Measurements from ENCODE around the gene TP53BP2. TPM values are rescaled to one million over a fixed set of nuclear protein-coding genes. Genes with fewer than 3 reads are reported as not detected.
A peak's percentile ranks its signal among the peaks of the same experiment; 100 is the strongest.
"Not testable (repeated sequence)": the region's sequence is repeated elsewhere in the genome, so short reads cannot be mapped to it uniquely, and the experiment has no call there.

The TP53BP2 gene
- total RNA-seq, 2 donors from 2014 or later: 26.8 to 29.3 TPM

GRCh38 chr1:223742856-223743517, 102.8 kb downstream of the TP53BP2 start:
- Histone ChIP-seq H3K36me3 (peaks cover 29% of the 10 kb centered on the region), H3K9me3 (no peaks in the 10 kb centered on the region), H3K4me3 (no peak overlapping the region), H3K27me3 (no peaks in the 10 kb centered on the region), H3K4me1 (peaks cover 0 to 54% of the 10 kb centered on the region in 2 donors), H3K27ac (peak overlapping the region in 1 of 2 donors; percentile 50)
- TF ChIP-seq CTCF (IDR thresholded peaks at IDR 0.05): no peak
- no peak for DNase-seq (ENCODE audit: low spot score)

DNA sequence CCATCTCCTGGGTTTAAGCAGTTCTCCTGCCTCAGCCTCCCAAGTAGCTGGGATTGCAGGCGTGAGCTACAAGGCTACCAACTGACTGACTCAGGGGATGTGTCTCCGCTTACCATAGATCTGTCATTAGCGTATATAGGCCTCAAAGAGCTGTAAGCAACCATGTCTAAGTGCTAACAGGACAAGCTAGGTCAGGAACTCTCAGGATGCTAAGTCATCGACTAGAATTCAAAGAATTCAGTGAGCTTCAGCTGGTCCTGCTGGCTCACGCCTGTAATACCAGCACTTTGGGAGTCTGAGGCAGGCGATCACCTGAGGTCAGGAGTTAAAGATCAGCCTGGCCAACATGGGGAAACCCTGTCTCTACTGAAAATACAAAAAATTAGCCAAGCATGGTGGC, 103.9 kb downstream of the TP53BP2 start:
- TF ChIP-seq CTCF (IDR thresholded peaks at IDR 0.05): no peak
- DNase-seq (ENCODE audit: low spot score): no peak
- H3K9me3 ChIP-seq: no peaks in the 10 kb centered on the region
- peak overlapping the region in 1 of 2 donors; percentile 5 for H3K27ac ChIP-seq
- no peak overlapping the region for H3K4me3 ChIP-seq
- peaks cover 0 to 43% of the 10 kb centered on the region in 2 donors for H3K4me1 ChIP-seq
- H3K36me3 ChIP-seq: peaks cover 18% of the 10 kb centered on the region
- H3K27me3 ChIP-seq: no peaks in the 10 kb centered on the region

DNA sequence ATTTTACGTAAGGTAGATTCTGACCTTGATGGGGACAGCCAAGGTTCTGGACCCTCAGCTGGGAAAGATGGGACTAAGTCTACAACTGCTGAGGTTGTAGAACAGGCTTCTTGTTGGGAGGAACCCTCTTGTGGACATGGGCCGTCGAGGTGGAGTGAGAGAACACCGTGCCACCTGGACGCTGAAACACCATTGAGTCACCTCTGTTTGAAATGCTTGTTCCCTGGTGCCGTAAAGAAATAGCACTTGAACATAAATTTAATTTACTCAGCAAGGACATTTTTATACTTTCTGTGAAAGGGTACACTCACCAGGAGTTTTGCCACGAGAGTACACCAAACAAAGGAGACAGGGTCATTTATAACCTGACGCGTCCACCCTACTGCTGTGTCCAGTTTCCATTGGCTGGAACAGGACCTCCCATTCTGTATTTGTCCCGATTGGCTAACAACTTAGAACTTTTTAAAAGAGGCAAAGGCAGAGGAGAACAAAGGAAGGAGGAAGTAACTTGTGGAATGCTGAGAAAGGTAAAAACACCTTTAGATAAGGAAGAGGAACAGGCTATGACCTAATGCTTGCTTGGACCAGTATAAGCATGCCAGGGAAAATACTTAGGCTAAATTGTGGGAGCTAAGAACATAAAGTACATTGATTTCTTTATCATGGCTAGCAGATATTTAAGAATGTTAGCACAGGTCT, 105.6 kb downstream of the TP53BP2 start:
- H3K27me3 ChIP-seq; H3K36me3 ChIP-seq; H3K4me3 ChIP-seq; H3K9me3 ChIP-seq; DNase-seq (ENCODE audit: low spot score): not testable (repeated sequence)
- Histone ChIP-seq H3K4me1 (peaks cover 0 to 54% of the 10 kb centered on the region in 2 donors), H3K27ac (peak overlapping the region; percentile 63 to 68)

GRCh38 chr1:223739366-223740037, 106.2 kb downstream of the TP53BP2 start:
- no peaks in the 10 kb centered on the region for H3K27me3 ChIP-seq
- no peak for TF ChIP-seq CTCF (IDR thresholded peaks at IDR 0.05)
- H3K9me3 ChIP-seq: no peaks in the 10 kb centered on the region
- H3K4me3 ChIP-seq: no peak overlapping the region
- H3K4me1 ChIP-seq: peaks cover 0 to 60% of the 10 kb centered on the region in 2 donors
- no peak for DNase-seq (ENCODE audit: low spot score)
- no peaks in the 10 kb centered on the region for H3K36me3 ChIP-seq
- peak overlapping the region; percentile 63 to 68 for H3K27ac ChIP-seq

GRCh38 chr1:223738465-223739365, 107.0 kb downstream of the TP53BP2 start:
- Histone ChIP-seq H3K4me1 (peaks cover 0 to 63% of the 10 kb centered on the region in 2 donors), H3K9me3 (no peaks in the 10 kb centered on the region), H3K36me3 (no peaks in the 10 kb centered on the region), H3K27me3 (no peaks in the 10 kb centered on the region), H3K4me3 (no peak overlapping the region), H3K27ac (peak overlapping the region; percentile 63 to 68)
- no peak for TF ChIP-seq CTCF (IDR thresholded peaks at IDR 0.05)
- no peak for DNase-seq (ENCODE audit: low spot score)

All from right atrium auricular region (tissue), 2 donors.